Activated CD4-positive, alpha-beta T cell treated with anti-CD3 and anti-CD28 coated beads for 4 hours (primary cell): Measurements from ENCODE around the gene ANXA10.
"Not testable (repeated sequence)": the region's sequence is repeated elsewhere in the genome, so short reads cannot be mapped to it uniquely, and the experiment has no call there.

Source experiments
- DNase-seq, 2 donors: peaks; one replicate each; pipeline ENCODE4 v3.0.0-alpha.2; 2020

Gene ANXA10

GRCh38 chr4:168119100-168119499, 26.8 kb downstream of the ANXA10 start:
- DNase-seq = no peak

GRCh38 chr4:168119890-168120289, 27.6 kb downstream of the ANXA10 start:
- DNase-seq = no peak

- DNase-seq = no peak
Measured at GRCh38 chr4:168120811-168121210, 28.5 kb downstream of the ANXA10 start.

GRCh38 chr4:168124008-168124641, 31.8 kb downstream of the ANXA10 start:
- no peak for DNase-seq

GRCh38 chr4:168126952-168127351, 34.6 kb downstream of the ANXA10 start:
- DNase-seq = no peak

- no peak for DNase-seq
Measured at GRCh38 chr4:168128601-168129000, 36.3 kb downstream of the ANXA10 start.

- no peak for DNase-seq
Measured at GRCh38 chr4:168129046-168129772, 36.9 kb downstream of the ANXA10 start.

GRCh38 chr4:168129802-168130201, 37.5 kb downstream of the ANXA10 start:
- no peak for DNase-seq

- DNase-seq = no peak
Measured at GRCh38 chr4:168131196-168131595, 38.9 kb downstream of the ANXA10 start.

- DNase-seq = no peak
Measured at GRCh38 chr4:168134651-168135050, 42.3 kb downstream of the ANXA10 start.

GRCh38 chr4:168135860-168136259, 43.5 kb downstream of the ANXA10 start:
- not testable (repeated sequence) for DNase-seq

- not testable (repeated sequence) for DNase-seq
Measured at GRCh38 chr4:168137695-168138094, 45.4 kb downstream of the ANXA10 start.

- DNase-seq = no peak
Measured at GRCh38 chr4:168138143-168138542, 45.8 kb downstream of the ANXA10 start.

GRCh38 chr4:168139336-168139735, 47.0 kb downstream of the ANXA10 start:
- no peak for DNase-seq

- no peak for DNase-seq
Measured at GRCh38 chr4:168141733-168142132, 49.4 kb downstream of the ANXA10 start.

GRCh38 chr4:168143601-168144000, 51.3 kb downstream of the ANXA10 start:
- no peak for DNase-seq

- no peak for DNase-seq
Measured at GRCh38 chr4:168150420-168151050, 58.2 kb downstream of the ANXA10 start.

GRCh38 chr4:168151327-168151726, 59.0 kb downstream of the ANXA10 start:
- no peak for DNase-seq

- DNase-seq = no peak
Measured at GRCh38 chr4:168152837-168153500, 60.6 kb downstream of the ANXA10 start.

- DNase-seq = peak; percentile 48 to 57
Measured at GRCh38 chr4:168153596-168154440, 61.5 kb downstream of the ANXA10 start.

GRCh38 chr4:168154546-168155277, 62.4 kb downstream of the ANXA10 start:
- DNase-seq = no peak

GRCh38 chr4:168162604-168163003, 70.3 kb downstream of the ANXA10 start:
- DNase-seq = no peak
